Breast epithelium (tissue), 4 donors: ENCODE measurements around the gene LIF. TPM values are rescaled to one million over a fixed set of nuclear protein-coding genes. Genes with fewer than 3 reads are reported as not detected.

Source experiments
- DNase-seq, 2 donors: peaks; one replicate each; pipeline ENCODE4 v3.0.0-alpha.2; 2019; ENCODE audit warnings: low spot score in 2 of 2
- H3K27ac ChIP-seq, 2 donors: fragments of 200-600 bp; sonication (generic) in 1 of 2; one replicate each; pipeline ENCODE4 v1.5.1; 2016 to 2019; ENCODE audit warnings: mild to moderate bottlenecking in 1 of 2
- H3K27me3 ChIP-seq, 2 donors: fragments of 200-600 bp; sonication (generic) in 1 of 2; one replicate each; pipeline versions ENCODE4 v1.5.1 to v1.6.0; 2017 to 2019; ENCODE audit warnings: control low read depth in 1 of 2, mild to moderate bottlenecking in 1 of 2
- H3K36me3 ChIP-seq: fragments of 200-600 bp; one replicate; pipeline ENCODE4 v1.5.1; 2019
- H3K4me1 ChIP-seq, 2 donors: fragments of 200-600 bp; sonication (generic); one replicate each; pipeline ENCODE4 v1.5.1; 2016 to 2019; ENCODE audit warnings: control low read depth in 1 of 2
- H3K4me3 ChIP-seq, 3 donors: fragments of 200-600 bp; sonication (generic); 1 replicate in 2 of 3; 2 replicates in 1 of 3; pipeline ENCODE4 v1.5.1; 2016 to 2019; ENCODE audit warnings: mild to moderate bottlenecking in 3 of 3, moderate library complexity in 2 of 3
- H3K9me3 ChIP-seq, 2 donors: fragments of 200-600 bp; sonication (generic) in 1 of 2; one replicate each; pipeline ENCODE4 v1.5.1; 2016 to 2019; ENCODE audit warnings: control low read depth in 1 of 2
- CTCF ChIP-seq, 3 donors: fragments of 450-650 bp; IDR thresholded peaks; one replicate each; pipeline ENCODE4 v1.5.1; 2016 to 2017; ENCODE audit warnings: antibody characterized with exemption in 3 of 3, mild to moderate bottlenecking in 3 of 3, moderate library complexity in 3 of 3
- POLR2A ChIP-seq: fragments of 450-650 bp; IDR thresholded peaks from one replicate; pipeline ENCODE4 v1.6.1; 2016; ENCODE audit warnings: antibody characterized with exemption, mild to moderate bottlenecking, moderate library complexity
- POLR2AphosphoS5 ChIP-seq, 3 donors: sonication (generic); formaldehyde crosslinking; IDR thresholded peaks; one replicate each; pipeline ENCODE4 v1.6.1; 2017; ENCODE audit warnings: antibody characterized with exemption in 3 of 3
- intact Hi-C: fragments of 100-400 bp; cut with DNase I; formaldehyde crosslinking; loops from one replicate; pipeline ENCODE4 v1.15.1; 2023; ENCODE audit warnings: low total_unique reads
- total RNA-seq, 3 donors: library from RNA; depleted of rRNA; stranded (reverse); fragments of >200 nt; gene quantifications; one replicate each; pipeline ENCODE4 v1.1.0, GENCODE V29; 2016

Gene LIF
- total RNA-seq, 3 donors from 2014 or later = 1.4 to 9.5 (median 1.6) TPM

GRCh38 chr22:30190574-30190973 lies 56.0 kb downstream of the LIF start:
- Histone ChIP-seq H3K4me1 (no peaks in the 10 kb centered on the region), H3K9me3 (no peaks in the 10 kb centered on the region), H3K4me3 (no peak overlapping the region), H3K36me3 (no peaks in the 10 kb centered on the region), H3K27ac (no peak overlapping the region), H3K27me3 (no peaks in the 10 kb centered on the region)
- intact Hi-C loops = no loop called here
- TF ChIP-seq CTCF (IDR thresholded peaks at IDR 0.05) (no peak), POLR2A (no peak), POLR2AphosphoS5 (IDR thresholded peaks at IDR 0.05) (no peak)
- no peak for DNase-seq

Other genes with a start within 250 kb of the LIF start
- not detected for gene HORMAD2, start 166.3 kb downstream of the LIF start, total RNA-seq
- 1 to 10 TPM; 1.3 to 2.5 (median 1.3) TPM for gene OSM, start 20.1 kb upstream of the LIF start, total RNA-seq
- 10 to 100 TPM; 15.5 to 26.6 (median 20.6) TPM for gene CASTOR1, start 42.7 kb upstream of the LIF start, total RNA-seq
- 10 to 100 TPM; 25.0 to 50.1 (median 32.4) TPM for gene TBC1D10A, start 80.2 kb upstream of the LIF start, total RNA-seq
- 10 to 100 TPM; 47.7 to 68.6 (median 47.9) TPM for gene SF3A1, start 110.1 kb upstream of the LIF start, total RNA-seq
- gene CCDC157, start 110.2 kb upstream of the LIF start, total RNA-seq = 1 to 10 TPM; 2.6 to 7.5 (median 6.6) TPM
- 10 to 100 TPM; 13.3 to 15.4 (median 14.0) TPM for gene RNF215, start 140.7 kb upstream of the LIF start, total RNA-seq
- gene SEC14L2, start 150.3 kb upstream of the LIF start, total RNA-seq = 10 to 100 TPM in 2 of 3 donors, 1 to 10 TPM in 1; 5.3 to 45.7 (median 29.5) TPM
- gene MTFP1, start 179.0 kb upstream of the LIF start, total RNA-seq = 10 to 100 TPM in 2 of 3 donors, 1 to 10 TPM in 1; 2.9 to 16.7 (median 14.4) TPM
- not detected for gene SEC14L3, start 225.3 kb upstream of the LIF start, total RNA-seq